GM18499 (cell line): ENCODE data around the gene CDH23.

Experiments used
- ATAC-seq: cut with Tn5 transposase; IDR thresholded peaks from one replicate; pipeline ENCODE4 v1.9.1; 2021; ENCODE audit warnings: moderate number of reproducible peaks; ENCODE audit not compliant: insufficient read depth, unreplicated experiment

Gene CDH23

GRCh38 chr10:71789871-71790270 is 393.2 kb downstream of the CDH23 start:
- no peak for ATAC-seq

DNA sequence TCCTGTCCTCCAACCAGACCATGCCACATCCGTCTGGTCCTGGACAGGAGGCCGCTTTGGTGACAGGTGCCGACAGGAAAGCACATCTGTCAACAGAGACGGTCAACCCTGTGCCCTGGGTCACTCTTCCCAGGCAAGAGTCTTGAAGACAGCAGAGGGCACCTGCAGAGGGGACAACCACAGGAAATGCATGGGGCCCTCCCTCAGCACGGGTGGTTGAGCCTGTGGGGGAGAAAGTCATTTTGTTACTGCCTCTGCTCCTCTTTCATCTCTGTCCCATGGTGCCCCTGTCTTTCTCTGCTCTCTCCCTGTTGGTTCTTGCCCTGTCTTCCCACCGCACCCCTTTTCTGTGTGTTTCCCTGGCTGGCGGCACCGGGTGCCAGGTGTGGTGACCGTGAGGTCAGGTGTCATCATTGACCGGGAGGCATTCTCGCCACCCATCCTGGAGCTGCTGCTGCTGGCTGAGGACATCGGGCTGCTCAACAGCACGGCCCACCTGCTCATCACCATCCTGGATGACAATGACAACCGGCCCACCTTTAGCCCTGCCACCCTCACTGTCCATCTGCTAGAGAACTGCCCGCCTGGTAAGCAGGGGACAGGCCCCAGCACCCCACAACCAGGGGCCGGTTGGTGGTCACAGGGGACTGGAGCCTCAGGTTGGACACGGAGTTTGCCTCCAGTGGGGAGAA is 394.2 kb downstream of the CDH23 start:
- ATAC-seq = no peak

GRCh38 chr10:71795248-71795647 is 398.5 kb downstream of the CDH23 start:
- no peak for ATAC-seq

DNA sequence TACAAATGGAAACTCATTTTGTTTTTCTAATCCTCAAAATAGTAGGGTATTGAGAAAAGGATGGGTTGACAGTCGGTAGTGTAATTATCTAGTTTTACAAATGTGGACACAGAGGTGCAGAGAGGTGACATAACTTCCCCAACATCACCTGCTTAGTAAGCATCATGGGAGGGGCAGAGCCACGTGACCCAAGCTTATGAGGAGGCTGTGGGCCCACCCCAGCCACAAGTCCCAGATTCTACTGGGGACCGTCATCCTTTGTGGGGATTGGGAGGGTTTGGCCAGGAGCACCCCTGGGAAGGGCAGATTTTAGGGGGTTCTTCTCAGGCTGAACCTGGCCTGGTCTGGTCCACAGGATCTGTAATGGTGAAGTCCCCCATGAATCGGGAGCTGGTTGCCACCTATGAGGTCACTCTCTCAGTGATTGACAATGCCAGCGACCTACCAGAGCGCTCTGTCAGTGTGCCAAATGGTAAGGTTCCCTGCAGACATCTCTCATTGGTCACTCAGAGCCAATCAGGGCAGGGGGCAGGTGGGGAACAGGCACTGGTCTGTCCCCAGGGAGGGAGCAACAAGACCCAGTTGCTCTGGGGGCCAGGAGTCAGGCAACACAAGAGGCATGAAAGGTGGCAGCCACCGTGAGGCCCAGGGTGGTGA is 400.2 kb downstream of the CDH23 start:
- no peak for ATAC-seq

GRCh38 chr10:71797533-71798307 is 401.0 kb downstream of the CDH23 start:
- no peak for ATAC-seq

DNA sequence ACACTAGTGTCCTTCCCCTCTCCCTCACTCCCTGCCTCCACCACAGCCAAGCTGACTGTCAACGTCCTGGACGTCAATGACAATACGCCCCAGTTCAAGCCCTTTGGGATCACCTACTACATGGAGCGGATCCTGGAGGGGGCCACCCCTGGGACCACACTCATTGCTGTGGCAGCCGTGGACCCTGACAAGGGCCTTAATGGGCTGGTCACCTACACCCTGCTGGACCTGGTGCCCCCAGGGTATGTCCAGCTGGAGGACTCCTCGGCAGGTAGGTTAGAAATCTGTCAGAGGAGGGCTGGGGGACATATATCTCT is 401.5 kb downstream of the CDH23 start:
- no peak for ATAC-seq

DNA sequence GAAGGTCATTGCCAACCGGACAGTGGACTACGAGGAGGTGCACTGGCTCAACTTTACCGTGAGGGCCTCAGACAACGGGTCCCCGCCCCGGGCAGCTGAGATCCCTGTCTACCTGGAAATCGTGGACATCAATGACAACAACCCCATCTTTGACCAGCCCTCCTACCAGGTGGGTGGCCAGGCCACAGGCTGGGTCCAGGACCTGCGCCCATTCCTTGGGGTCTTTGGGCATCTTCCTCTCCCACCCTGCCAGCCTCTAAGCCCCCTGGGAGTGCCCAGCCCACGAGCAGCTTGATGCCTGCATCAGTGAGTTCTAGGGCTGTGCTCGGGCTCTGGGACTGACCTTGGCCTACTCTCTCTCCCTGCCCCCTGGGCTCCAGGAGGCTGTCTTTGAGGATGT is 402.4 kb downstream of the CDH23 start:
- ATAC-seq = no peak

GRCh38 chr10:71799608-71800453 is 403.1 kb downstream of the CDH23 start:
- ATAC-seq = no peak

DNA sequence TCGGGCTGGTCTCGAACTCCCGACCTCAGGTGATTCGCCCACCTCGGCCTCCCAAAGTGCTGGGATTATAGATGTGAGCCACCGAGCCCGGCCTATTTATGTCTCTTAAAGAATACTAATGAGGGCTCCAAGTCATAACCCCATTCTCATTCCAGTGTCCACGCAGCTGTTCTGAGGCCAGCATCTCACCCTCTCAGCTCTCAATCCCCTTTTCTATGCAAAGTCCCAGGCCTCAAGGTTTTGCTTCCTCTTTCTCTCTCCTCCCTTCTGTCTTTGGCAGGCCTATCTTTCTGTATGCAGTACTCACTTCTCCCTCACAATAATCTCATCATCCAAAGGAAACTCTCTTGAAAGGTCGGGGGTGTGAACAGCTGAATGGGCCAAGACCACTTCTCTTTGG is 404.6 kb downstream of the CDH23 start:
- ATAC-seq = peak; percentile 90

- ATAC-seq = no peak
These were observed 405.5 kb downstream of the CDH23 start for GRCh38 chr10:71802235-71802634.

DNA sequence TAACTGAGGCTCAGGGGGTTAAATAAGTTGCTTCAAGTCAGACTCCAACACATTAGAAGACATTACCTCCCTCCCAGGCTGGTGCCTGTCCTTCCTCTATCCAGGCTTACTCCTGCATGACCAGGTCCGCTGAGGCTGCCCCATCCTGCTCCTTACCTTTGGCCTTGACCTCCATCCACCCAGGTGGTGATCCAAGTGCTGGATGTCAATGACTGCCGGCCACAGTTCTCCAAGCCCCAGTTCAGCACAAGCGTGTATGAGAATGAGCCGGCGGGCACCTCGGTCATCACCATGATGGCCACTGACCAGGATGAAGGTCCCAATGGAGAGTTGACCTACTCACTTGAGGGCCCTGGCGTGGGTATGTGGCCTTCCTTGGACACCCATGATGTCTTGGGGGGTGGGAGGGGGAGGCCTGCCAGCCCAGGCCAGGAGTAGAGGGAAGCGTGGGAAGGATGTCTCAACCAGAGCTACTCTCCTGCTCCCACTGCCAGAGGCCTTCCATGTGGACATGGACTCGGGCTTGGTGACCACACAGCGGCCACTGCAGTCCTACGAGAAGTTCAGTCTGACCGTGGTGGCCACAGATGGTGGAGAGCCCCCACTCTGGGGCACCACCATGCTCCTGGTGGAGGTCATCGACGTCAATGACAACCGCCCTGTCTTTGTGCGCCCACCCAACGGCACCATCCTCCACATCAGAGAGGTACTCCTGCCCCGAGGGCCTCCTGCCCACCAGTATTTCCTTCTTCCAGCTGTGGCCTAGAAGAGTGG is 406.2 kb downstream of the CDH23 start:
- ATAC-seq = no peak

DNA sequence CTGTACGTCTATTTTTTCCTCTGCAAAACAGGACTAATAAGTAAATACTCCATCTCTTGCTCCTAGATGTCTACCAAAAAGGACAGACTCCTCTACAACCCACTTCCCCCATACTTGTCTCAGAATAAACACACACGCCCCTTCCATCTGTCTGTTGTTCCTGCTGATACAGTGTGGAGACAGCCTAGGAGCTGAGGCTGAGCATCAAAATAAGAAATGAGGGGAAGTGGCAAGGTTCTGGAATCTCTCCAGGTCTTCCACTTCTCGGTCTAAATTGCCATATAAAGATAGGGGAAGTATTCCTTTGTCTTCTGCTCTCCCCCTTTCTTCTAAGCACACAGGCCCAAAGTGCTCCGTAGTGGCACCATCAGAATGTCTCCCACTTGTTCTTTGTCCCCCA is 407.4 kb downstream of the CDH23 start:
- no peak for ATAC-seq

GRCh38 chr10:71805776-71806703 is 409.3 kb downstream of the CDH23 start:
- ATAC-seq = no peak

DNA sequence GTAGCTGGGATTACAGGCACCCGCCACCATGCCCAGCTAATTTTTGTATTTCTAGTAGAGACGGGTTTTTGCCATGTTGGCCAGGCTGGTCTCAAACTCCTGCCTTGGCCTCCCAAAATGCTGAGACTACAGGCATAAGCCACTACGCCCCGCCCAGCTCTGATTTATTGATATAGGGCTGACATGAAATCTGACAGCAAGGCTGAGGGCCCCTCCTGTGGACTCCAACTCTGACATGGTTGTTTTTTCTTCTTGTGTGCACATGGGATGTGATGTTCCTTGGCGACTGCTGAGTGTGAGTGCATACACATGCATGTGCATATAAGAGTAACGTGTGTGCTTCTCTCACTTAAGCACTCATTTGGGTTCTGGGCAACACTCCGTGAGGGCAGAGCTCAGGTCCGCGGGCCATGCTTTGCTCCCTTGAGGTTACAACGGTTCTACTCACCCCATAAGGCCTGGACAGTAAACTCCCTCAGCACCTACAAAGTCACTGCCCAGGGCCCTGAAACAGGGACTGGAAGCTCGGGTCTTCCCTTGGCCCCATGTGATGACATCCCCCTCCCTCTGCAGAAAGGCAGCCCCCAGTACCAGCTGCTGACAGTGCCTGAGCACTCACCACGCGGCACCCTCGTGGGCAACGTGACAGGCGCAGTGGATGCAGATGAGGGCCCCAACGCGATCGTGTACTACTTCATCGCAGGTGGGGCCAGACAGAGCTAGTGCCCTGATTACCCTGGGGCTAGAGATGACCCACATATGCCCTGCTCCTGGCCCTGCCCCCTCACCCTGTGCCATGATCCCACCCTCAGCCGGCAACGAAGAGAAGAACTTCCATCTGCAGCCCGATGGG is 410.2 kb downstream of the CDH23 start:
- ATAC-seq = no peak

DNA sequence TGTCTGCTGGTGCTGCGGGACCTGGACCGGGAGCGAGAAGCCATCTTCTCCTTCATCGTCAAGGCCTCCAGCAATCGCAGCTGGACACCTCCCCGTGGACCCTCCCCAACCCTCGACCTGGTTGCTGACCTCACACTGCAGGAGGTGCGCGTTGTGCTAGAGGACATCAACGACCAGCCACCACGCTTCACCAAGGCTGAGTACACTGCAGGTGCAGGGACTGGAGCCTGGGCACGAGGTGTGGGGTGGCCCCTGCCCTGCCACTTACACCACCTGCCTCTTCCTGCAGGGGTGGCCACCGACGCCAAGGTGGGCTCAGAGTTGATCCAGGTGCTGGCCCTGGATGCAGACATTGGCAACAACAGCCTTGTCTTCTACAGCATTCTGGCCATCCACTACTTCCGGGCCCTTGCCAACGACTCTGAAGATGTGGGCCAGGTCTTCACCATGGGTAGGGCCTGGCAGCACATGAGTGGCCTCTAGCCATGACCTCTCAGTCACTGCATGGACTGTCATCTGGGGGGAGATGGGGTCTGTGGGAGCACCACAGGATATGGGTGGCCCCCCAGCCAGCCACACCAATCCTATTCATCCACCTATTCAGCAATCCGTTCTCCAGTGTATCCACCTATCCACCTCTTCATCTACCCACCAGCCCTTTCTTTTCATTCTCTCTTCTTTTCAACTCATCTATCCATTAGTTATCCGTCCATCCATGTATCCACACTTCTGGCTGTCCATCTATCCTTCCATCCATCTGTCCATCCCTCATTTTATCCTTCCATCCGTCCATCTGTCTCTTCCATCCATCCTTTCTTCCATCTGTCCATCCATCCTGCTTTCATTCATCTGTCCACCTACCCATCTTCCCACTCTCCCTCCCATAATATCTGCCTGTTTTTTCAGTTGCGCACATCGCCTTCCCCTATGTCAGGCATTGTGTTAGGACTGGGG is 411.1 kb downstream of the CDH23 start:
- no peak for ATAC-seq

GRCh38 chr10:71809628-71810027 is 412.9 kb downstream of the CDH23 start:
- no peak for ATAC-seq
